HCT116 (cell line): ENCODE data around the gene TBC1D22B. TPM values are rescaled to one million over a fixed set of nuclear protein-coding genes. Genes with fewer than 3 reads are reported as not detected.

Experiments used
- ATAC-seq: fragments of 200-7000 bp; cut with Tn5 transposase; 2 replicates; pipeline ENCODE4 v1.9.1; 2020; ENCODE audit warnings: mild to moderate bottlenecking, moderate library complexity
- BruUV-seq: library from RNA; stranded (reverse); fragments of 400-500 nt; replicated peaks from 2 replicates; lab custom pipeline; 2021; lab: Mats Ljungman, UMichigan
- CTCF ChIA-PET: fragments of 300-600 bp; sonication (Branson Sonifier 250); formaldehyde crosslinking; loops from one replicate; lab custom pipeline; 2021; ENCODE audit warnings: antibody characterized with exemption; lab: Charles Lee
- POLR2A ChIA-PET: fragments of 300-600, 350-600 bp; sonication (Branson Sonifier 250); formaldehyde crosslinking; loops from one replicate; lab custom pipeline; 2021; ENCODE audit warnings: antibody characterized with exemption; lab: Charles Lee
- RAD21 ChIA-PET, 2 experiments: fragments of 300-600 bp; sonication (Branson Sonifier 250); formaldehyde crosslinking; loops; one replicate each; lab custom pipeline; 2023; ENCODE audit warnings: low total read pairs in 2 of 2; ENCODE audit not compliant: uncharacterized antibody in 2 of 2, unreplicated experiment in 2 of 2, low non-redundant PET in 1 of 2; lab: Charles Lee
- DNase-seq: peaks from one replicate; pipeline ENCODE4 v3.0.0-alpha.2; 2010; ENCODE audit warnings: low read depth, low spot score
- H2AFZ ChIP-seq: fragments of 200-600 bp; shearing (Covaris generic), sonication (generic); 2 replicates; pipeline ENCODE4 v1.6.1; 2017; ENCODE audit warnings: low read depth, mixed run types, mixed read lengths, antibody characterized with exemption, low read length; ENCODE audit not compliant: poor library complexity, severe bottlenecking
- H3K27ac ChIP-seq: 2 replicates; pipeline ENCODE4 v1.5.1; 2012; ENCODE audit warnings: low read depth, low read length
- H3K27me3 ChIP-seq: fragments of 200-600 bp; sonication (generic); 2 replicates; pipeline ENCODE4 v1.6.1; 2016; ENCODE audit warnings: mixed run types, low read length, mixed read lengths; ENCODE audit not compliant: insufficient read depth
- H3K36me3 ChIP-seq, 2 experiments: fragments of 200-500 bp in 1 of 2; fragments of 200-600 bp in 1 of 2; sonication (Bioruptor generic) in 1 of 2; sonication (generic) in 1 of 2; 2 replicates each; pipeline versions ENCODE4 v1.5.1 to v1.6.1; 2014 to 2016; ENCODE audit warnings: low read length in 2 of 2, inconsistent platforms in 1 of 2, mixed read lengths in 1 of 2, mixed run types in 1 of 2; ENCODE audit not compliant: insufficient read depth in 2 of 2, control insufficient read depth in 1 of 2
- H3K4me1 ChIP-seq, 2 experiments: fragments of 200-600 bp in 1 of 2; sonication (generic) in 1 of 2; 2 replicates each; pipeline versions ENCODE4 v1.5.1 to v1.6.1; 2012 to 2017; ENCODE audit warnings: low read length in 2 of 2, inconsistent platforms in 1 of 2, mild to moderate bottlenecking in 1 of 2, mixed read lengths in 1 of 2, mixed run types in 1 of 2, moderate library complexity in 1 of 2; ENCODE audit not compliant: insufficient read depth in 2 of 2, control insufficient read depth in 1 of 2
- H3K4me2 ChIP-seq: fragments of 200-600 bp; sonication (generic); 2 replicates; pipeline ENCODE4 v1.6.1; 2017; ENCODE audit warnings: mixed run types, low read length, mixed read lengths
- H3K4me3 ChIP-seq, 2 experiments: fragments of 200-600 bp in 1 of 2; sonication (generic) in 1 of 2; replicated peaks in 1 of 2; 2 replicates each; pipeline ENCODE4 v1.5.1; 2011 to 2016; ENCODE audit warnings: low read length in 2 of 2, control low read depth in 1 of 2, low read depth in 1 of 2, mild to moderate bottlenecking in 1 of 2, mixed read lengths in 1 of 2, mixed run types in 1 of 2
- H3K79me2 ChIP-seq: fragments of 200-600 bp; sonication (generic); 2 replicates; pipeline ENCODE4 v1.6.1; 2017; ENCODE audit warnings: mild to moderate bottlenecking, mixed run types, low read length, moderate library complexity, mixed read lengths; ENCODE audit not compliant: insufficient read depth
- H3K9ac ChIP-seq: fragments of 200-600 bp; sonication (generic); 2 replicates; pipeline ENCODE4 v1.6.1; 2016; ENCODE audit warnings: low read length, mixed read lengths
- H3K9me2 ChIP-seq: fragments of 200-600 bp; sonication (generic), shearing (Covaris generic); 2 replicates; pipeline ENCODE4 v1.6.1; 2017; ENCODE audit warnings: mixed run types, mild to moderate bottlenecking, moderate library complexity; ENCODE audit not compliant: insufficient read depth
- H3K9me3 ChIP-seq, 2 experiments: fragments of 200-500 bp in 1 of 2; fragments of 200-600 bp in 1 of 2; sonication (Bioruptor generic) in 1 of 2; sonication (generic) in 1 of 2; 2 replicates each; pipeline ENCODE4 v1.6.1; 2014 to 2017; ENCODE audit warnings: low read length in 2 of 2, mixed read lengths in 2 of 2, inconsistent platforms in 1 of 2, low read depth in 1 of 2, mild to moderate bottlenecking in 1 of 2, mixed run types in 1 of 2, moderate library complexity in 1 of 2; ENCODE audit not compliant: control insufficient read depth in 1 of 2, insufficient read depth in 1 of 2
- H4K20me1 ChIP-seq: fragments of 200-600 bp; sonication (generic), shearing (Covaris generic); 2 replicates; pipeline ENCODE4 v1.6.1; 2017; ENCODE audit warnings: mixed run types, mild to moderate bottlenecking, moderate library complexity; ENCODE audit not compliant: insufficient read depth
- ATF3 ChIP-seq: IDR thresholded peaks from 2 replicates; pipeline ENCODE4 v1.6.1; 2012
- CBX3 ChIP-seq: IDR thresholded peaks from 2 replicates; pipeline ENCODE4 v1.6.1; 2012; ENCODE audit warnings: low read depth
- CEBPB ChIP-seq: IDR thresholded peaks from 2 replicates; pipeline ENCODE4 v1.6.1; 2012; ENCODE audit warnings: low read depth
- CTCF ChIP-seq, 3 experiments: fragments of 200-600 bp in 1 of 3; sonication (generic) in 1 of 3; IDR thresholded peaks in 2 of 3; conservative IDR thresholded peaks in 1 of 3; 2 replicates each; pipeline ENCODE4 v1.5.1; 2012 to 2017; ENCODE audit warnings: low read depth in 2 of 3, low read length in 2 of 3, antibody characterized with exemption in 1 of 3, borderline replicate concordance in 1 of 3, control low read depth in 1 of 3, mild to moderate bottlenecking in 1 of 3, mixed read lengths in 1 of 3, mixed run types in 1 of 3, moderate library complexity in 1 of 3; ENCODE audit not compliant: insufficient read depth in 1 of 3
- ELF1 ChIP-seq: IDR thresholded peaks from 2 replicates; pipeline ENCODE4 v1.6.1; 2012; ENCODE audit warnings: low read depth, borderline replicate concordance
- EZH2 ChIP-seq: fragments of 200-600 bp; sonication (generic); IDR thresholded peaks from 2 replicates; pipeline ENCODE4 v1.6.1; 2017; ENCODE audit warnings: antibody characterized with exemption, mixed run types
- EZH2phosphoT487 ChIP-seq: fragments of 200-600 bp; IDR thresholded peaks from 2 replicates; pipeline ENCODE4 v1.6.1; 2018; ENCODE audit warnings: antibody characterized with exemption, borderline replicate concordance
- FOSL1 ChIP-seq: IDR thresholded peaks from 2 replicates; pipeline ENCODE4 v1.6.1; 2012; ENCODE audit warnings: low read depth
- POLR2AphosphoS5 ChIP-seq: IDR thresholded peaks from 2 replicates; pipeline ENCODE4 v1.6.1; 2011; ENCODE audit warnings: mild to moderate bottlenecking, low read depth, low read length, moderate library complexity
- RAD21 ChIP-seq: IDR thresholded peaks from 2 replicates; pipeline ENCODE4 v1.6.1; 2012; ENCODE audit warnings: low read depth, mild to moderate bottlenecking
- REST ChIP-seq: IDR thresholded peaks from 2 replicates; pipeline ENCODE4 v1.6.1; 2012; ENCODE audit warnings: low read depth
- SIN3A ChIP-seq: IDR thresholded peaks from 2 replicates; pipeline ENCODE4 v1.6.1; 2012; ENCODE audit warnings: low read depth
- SP1 ChIP-seq: IDR thresholded peaks from 2 replicates; pipeline ENCODE4 v1.6.1; 2012; ENCODE audit warnings: low read depth
- SRF ChIP-seq: IDR thresholded peaks from 2 replicates; pipeline ENCODE4 v1.6.1; 2012; ENCODE audit warnings: low read depth
- TCF7L2 ChIP-seq: IDR thresholded peaks from 2 replicates; pipeline ENCODE4 v1.7.0; 2011; ENCODE audit warnings: borderline replicate concordance, inconsistent platforms; ENCODE audit not compliant: insufficient read depth, insufficient read length; ENCODE audit errors: extremely low read depth
- YY1 ChIP-seq: IDR thresholded peaks from 2 replicates; pipeline ENCODE4 v1.6.1; 2011; ENCODE audit warnings: low read length, low read depth, moderate library complexity, mild to moderate bottlenecking; ENCODE audit not compliant: insufficient replicate concordance; ENCODE audit errors: extremely low read depth
- ZBTB33 ChIP-seq: IDR thresholded peaks from 2 replicates; pipeline ENCODE4 v1.6.1; 2011; ENCODE audit warnings: mild to moderate bottlenecking, low read length, moderate library complexity; ENCODE audit not compliant: insufficient replicate concordance; ENCODE audit errors: extremely low read depth
- ZNF274 ChIP-seq: fragments of 200-500 bp; sonication (Bioruptor generic); IDR thresholded peaks from 2 replicates; pipeline ENCODE4 v1.6.1; 2014; ENCODE audit warnings: mild to moderate bottlenecking, low read depth, low read length, inconsistent platforms
- intact Hi-C: fragments of 100-400 bp; cut with micrococcal nuclease; formaldehyde crosslinking; loops from 2 replicates; pipeline ENCODE4 v1.10.0; 2022
- total RNA-seq: library from RNA; stranded (reverse); gene quantifications from one replicate; pipeline ENCODE4 v1.2.1, GENCODE V29; 2021; ENCODE audit not compliant: unreplicated experiment

The TBC1D22B gene
- total RNA-seq, 1 experiment from 2014 or later, result 9.1 TPM

- DNase-seq (no peak), ATAC-seq (no peak; the same call in 1 of the 2 replicates)
- TF ChIP-seq ZNF274, result no peak
- TF ChIP-seq EZH2, result no peak
- no peak for TF ChIP-seq FOSL1
- no peak for TF ChIP-seq SRF
- TF ChIP-seq CEBPB, result no peak
- no peak for TF ChIP-seq ATF3
- no peak for TF ChIP-seq EZH2phosphoT487
- no peak for TF ChIP-seq REST
- TF ChIP-seq YY1, result no peak
- TF ChIP-seq RAD21, result no peak
- no peak for TF ChIP-seq SP1
- no peak for TF ChIP-seq CTCF (IDR thresholded peaks at IDR 0.05 in 2 of 3, conservative IDR thresholded peaks at IDR 0.05 in 1 of 3; ENCODE audit: borderline replicate concordance in 1 of 3, insufficient read depth in 1 of 3, low read depth in 2 of 3, low read length in 2 of 3)
- TF ChIP-seq SIN3A, result no peak
- TF ChIP-seq TCF7L2, result no peak
- TF ChIP-seq POLR2AphosphoS5, result no peak
- TF ChIP-seq ZBTB33, result no peak
- TF ChIP-seq ELF1, result no peak
- no peak for TF ChIP-seq CBX3
- H3K4me1 ChIP-seq, result peaks cover 12 to 21% of the 10 kb centered on the region in 2 experiments
- no peaks in the 10 kb centered on the region for H3K9me3 ChIP-seq
- no peaks in the 10 kb centered on the region for H3K27me3 ChIP-seq
- peak overlapping the region; percentile 79 for H3K4me2 ChIP-seq
- H2AFZ ChIP-seq, result peak overlapping the region; percentile 96
- peak overlapping the region; percentile 24 for H3K9ac ChIP-seq
- ChIA-PET RAD21 (interaction anchor here (0.6 to 0.7 kb wide), 2 partner anchors 11 to 52 kb away, joined by 3 read pairs; no protein-coding TSS in a partner anchor), CTCF (interaction anchor here (0.7 to 1.2 kb wide), 3 partner anchors 11 to 203 kb away, joined by 4 to 6 read pairs (median 4); no protein-coding TSS in a partner anchor), POLR2A (no interaction called here)
- no TSS peak for BruUV-seq
- no peaks in the 10 kb centered on the region for H3K36me3 ChIP-seq
- peak overlapping the region; percentile 50 to 56 for H3K4me3 ChIP-seq
- H4K20me1 ChIP-seq, result no peaks in the 10 kb centered on the region
- intact Hi-C loops, result no loop called here
- H3K27ac ChIP-seq, result peak overlapping the region; percentile 71; the same call in 1 of the 2 replicates
- H3K79me2 ChIP-seq, result no peaks in the 10 kb centered on the region
- no peaks in the 10 kb centered on the region for H3K9me2 ChIP-seq
Measured at GRCh38 chr6:37221585-37222124, 35.9 kb upstream of the TBC1D22B start.
